GM23338 (cell line): ENCODE data around the gene ZNF326. TPM values are rescaled to one million over a fixed set of nuclear protein-coding genes. Genes with fewer than 3 reads are reported as not detected.

Experiments used
- ATAC-seq: fragments of 200-7000 bp; cut with Tn5 transposase; 3 replicates; pipeline ENCODE4 v1.9.1; 2020
- DNase-seq: peaks from one replicate; pipeline ENCODE4 v3.0.0-alpha.2; 2015; ENCODE audit warnings: low spot score
- H2AFZ ChIP-seq: fragments of 200-600 bp; sonication (generic); 2 replicates; pipeline ENCODE4 v1.8.0; 2016; ENCODE audit warnings: antibody characterized with exemption, mild to moderate bottlenecking, moderate library complexity
- H3F3A ChIP-seq: fragments of 200-600 bp; sonication (generic); replicated peaks from 2 replicates; pipeline ENCODE4 v1.8.0; 2017; ENCODE audit warnings: antibody characterized with exemption, mixed run types, low read depth
- H3K27ac ChIP-seq: fragments of 200-600 bp; sonication (generic); 2 replicates; pipeline ENCODE4 v1.6.1; 2016; ENCODE audit warnings: low read depth
- H3K27me3 ChIP-seq: fragments of 200-600 bp; sonication (generic); 2 replicates; pipeline ENCODE4 v1.8.0; 2016; ENCODE audit warnings: mild to moderate bottlenecking, mixed run types, moderate library complexity; ENCODE audit not compliant: insufficient read depth
- H3K36me3 ChIP-seq: fragments of 200-600 bp; sonication (generic); 2 replicates; pipeline ENCODE4 v1.8.0; 2016; ENCODE audit warnings: mild to moderate bottlenecking; ENCODE audit not compliant: insufficient read depth
- H3K4me1 ChIP-seq: fragments of 200-600 bp; sonication (generic); 2 replicates; pipeline ENCODE4 v1.8.0; 2016; ENCODE audit warnings: mild to moderate bottlenecking, moderate library complexity; ENCODE audit not compliant: insufficient read depth
- H3K4me2 ChIP-seq: fragments of 200-600 bp; sonication (generic); 2 replicates; pipeline ENCODE4 v1.7.1; 2017; ENCODE audit warnings: mixed run types
- H3K4me3 ChIP-seq: fragments of 200-600 bp; sonication (generic); 2 replicates; pipeline ENCODE4 v1.6.1; 2016; ENCODE audit warnings: mixed run types
- H3K79me2 ChIP-seq: fragments of 200-600 bp; sonication (generic); replicated peaks from 2 replicates; pipeline ENCODE4 v1.8.0; 2017; ENCODE audit warnings: mild to moderate bottlenecking; ENCODE audit not compliant: insufficient read depth
- H3K9me2 ChIP-seq: fragments of 200-600 bp; sonication (generic); 2 replicates; pipeline ENCODE4 v1.8.0; 2017; ENCODE audit not compliant: insufficient read depth
- H4K20me1 ChIP-seq: fragments of 200-600 bp; sonication (generic); replicated peaks from 2 replicates; pipeline ENCODE4 v1.8.0; 2017; ENCODE audit warnings: mild to moderate bottlenecking; ENCODE audit not compliant: insufficient read depth
- H3K27ac Mint-ChIP-seq: 2 replicates; pipeline ENCODE4 v1.8.0; 2020; ENCODE audit warnings: inconsistent platforms, mild to moderate bottlenecking, moderate library complexity, mixed read lengths
- H3K27me3 Mint-ChIP-seq: 3 replicates; pipeline ENCODE4 v1.8.0; 2022; ENCODE audit warnings: low read depth, mild to moderate bottlenecking, moderate library complexity, mixed read lengths, inconsistent platforms; ENCODE audit not compliant: insufficient read depth, poor library complexity
- H3K36me3 Mint-ChIP-seq: 3 replicates; pipeline ENCODE4 v1.8.0; 2021; ENCODE audit warnings: low read depth, mild to moderate bottlenecking, inconsistent platforms, moderate library complexity, mixed read lengths
- H3K4me1 Mint-ChIP-seq: 3 replicates; pipeline ENCODE4 v1.8.0; 2020; ENCODE audit warnings: mild to moderate bottlenecking, inconsistent platforms, mixed read lengths
- H3K4me3 Mint-ChIP-seq: 3 replicates; pipeline ENCODE4 v1.8.0; 2021; ENCODE audit warnings: moderate library complexity, mild to moderate bottlenecking, inconsistent platforms, mixed read lengths
- H3K9me3 Mint-ChIP-seq: 3 replicates; pipeline ENCODE4 v1.8.0; 2020; ENCODE audit warnings: moderate library complexity, mild to moderate bottlenecking, inconsistent platforms, mixed read lengths
- CREB1 ChIP-seq: fragments of 250-450 bp; sonication (Bioruptor Pico); IDR thresholded peaks from 2 replicates; pipeline ENCODE4 v1.5.0; 2020; ENCODE audit warnings: low read depth, mild to moderate bottlenecking, moderate library complexity
- EZH2 ChIP-seq: fragments of 200-600 bp; sonication (generic); IDR thresholded peaks from one replicate; pipeline ENCODE4 v1.8.0; 2017; ENCODE audit warnings: antibody characterized with exemption, mild to moderate bottlenecking, low read depth; ENCODE audit not compliant: unreplicated experiment
- EZH2phosphoT487 ChIP-seq: fragments of 200-600 bp; sonication (generic); IDR thresholded peaks from one replicate; pipeline ENCODE4 v1.8.1; 2018; ENCODE audit warnings: antibody characterized with exemption; ENCODE audit not compliant: unreplicated experiment
- JUNB ChIP-seq: IDR thresholded peaks from one replicate; pipeline ENCODE4 v1.6.1; 2016; ENCODE audit warnings: antibody characterized with exemption; ENCODE audit not compliant: unreplicated experiment
- NANOG ChIP-seq: IDR thresholded peaks from 2 replicates; pipeline ENCODE4 v1.6.1; 2016; ENCODE audit warnings: antibody characterized with exemption, borderline replicate concordance
- POLR2AphosphoS5 ChIP-seq: IDR thresholded peaks from 2 replicates; pipeline ENCODE4 v1.6.1; 2016; ENCODE audit warnings: antibody characterized with exemption, low read depth
- STAT1 ChIP-seq: IDR thresholded peaks from one replicate; pipeline ENCODE4 v1.6.1; 2016; ENCODE audit warnings: antibody characterized with exemption; ENCODE audit not compliant: unreplicated experiment
- ZNF114 ChIP-seq: fragments of 250-450 bp; sonication (Bioruptor Pico); IDR thresholded peaks from 2 replicates; pipeline ENCODE4 v1.5.0; 2020; ENCODE audit warnings: mild to moderate bottlenecking, moderate library complexity
- ZNF331 ChIP-seq: fragments of 250-450 bp; sonication (Bioruptor Pico); IDR thresholded peaks from 2 replicates; pipeline ENCODE4 v1.5.0; 2020; ENCODE audit warnings: low read depth, mild to moderate bottlenecking, moderate library complexity
- polyA plus RNA-seq: library from polyadenylated mRNA; unstranded; fragments of >200 nt; fragmentation: Nextera tagmentation; extraction: Ambion mirVana; gene quantifications from 2 replicates; pipeline ENCODE4 v1.2.1, GENCODE V29; 2016
- total RNA-seq: library from RNA; depleted of rRNA; stranded (reverse); fragments of >200 nt; shearing (Covaris generic); gene quantifications from 2 replicates; pipeline ENCODE4 v1.2.3, GENCODE V29; 2014
- TF ChIP-seq, protein P1 (sequence below): IDR thresholded peaks from 2 replicates; pipeline ENCODE4 v1.6.1; 2016; ENCODE audit warnings: antibody characterized with exemption
- TF ChIP-seq, protein P2 (sequence below), 2 experiments: fragments of 200-600 bp in 1 of 2; sonication (generic) in 1 of 2; conservative IDR thresholded peaks; 2 replicates each; pipeline versions ENCODE4 v1.5.1 to v1.6.1; 2016 to 2017; ENCODE audit warnings: antibody characterized with exemption in 2 of 2, low read depth in 2 of 2, mild to moderate bottlenecking in 2 of 2, moderate library complexity in 1 of 2

ZNF326 gene
- total and polyA plus RNA-seq, 2 experiments from 2014 or later, result 28.6 to 35.1 TPM

DNA sequence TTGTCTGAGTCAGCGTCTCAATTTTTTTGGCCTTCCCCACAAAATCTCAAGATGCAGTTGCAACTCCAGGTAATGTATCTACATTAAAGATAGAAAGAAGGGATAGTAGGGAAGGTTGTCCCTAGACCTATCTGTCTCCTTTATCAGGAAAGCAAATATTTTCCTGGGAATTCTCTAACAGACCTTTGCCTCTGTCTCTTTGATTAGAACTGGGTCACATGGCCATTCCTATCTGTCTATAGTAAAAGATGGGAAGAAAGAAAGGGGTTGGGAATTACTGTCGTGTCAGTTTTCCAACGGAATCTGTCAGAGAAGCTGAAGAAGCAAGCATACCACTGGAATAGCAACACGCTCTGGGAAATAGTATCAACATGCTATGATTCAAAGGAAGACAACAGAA, 48.7 kb downstream of the ZNF326 start (continued):
- TF ChIP-seq CREB1 (no peak), JUNB (no peak)

DNA sequence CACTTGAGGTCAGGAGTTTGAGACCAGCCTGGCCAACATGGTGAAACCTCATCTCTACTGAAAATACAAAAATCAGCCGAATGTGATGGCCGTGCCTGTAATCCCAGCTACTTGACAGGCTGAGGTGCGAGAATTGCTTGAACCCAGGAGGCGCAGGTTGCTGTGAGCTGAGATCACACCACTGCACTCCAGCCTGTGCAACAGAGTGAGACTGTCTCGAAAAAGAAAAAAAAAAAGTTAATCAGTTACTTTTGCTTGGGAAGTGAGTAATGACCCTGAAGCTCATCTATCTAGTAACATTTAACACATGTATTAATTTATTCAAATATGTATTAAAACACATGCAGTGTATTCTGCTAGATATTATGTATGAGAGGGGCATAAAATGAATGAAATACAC, 49.4 kb downstream of the ZNF326 start:
- Histone ChIP-seq H3F3A (no peaks in the 10 kb centered on the region; the same call in 1 of the 2 replicates), H3K4me3 (no peak overlapping the region), H3K4me2 (no peak overlapping the region), H2AFZ (no peak overlapping the region), H4K20me1 (no peaks in the 10 kb centered on the region), H3K27me3 (no peaks in the 10 kb centered on the region), H3K9me2 (no peaks in the 10 kb centered on the region), H3K79me2 (no peaks in the 10 kb centered on the region), H3K27ac (no peak overlapping the region), H3K4me1 (peaks cover 7% of the 10 kb centered on the region; the same call in 1 of the 2 replicates), H3K36me3 (no peaks in the 10 kb centered on the region)
- DNase-seq (no peak), ATAC-seq (no peak)
- Mint-ChIP-seq H3K9me3 (no peaks in the 10 kb centered on the region), H3K4me3 (no peak overlapping the region), H3K4me1 (peaks cover 3% of the 10 kb centered on the region; the same call in 1 of the 3 replicates), H3K27ac (no peak overlapping the region), H3K27me3 (no peaks in the 10 kb centered on the region), H3K36me3 (no peaks in the 10 kb centered on the region)
- no peak for TF ChIP-seq NANOG
- TF ChIP-seq EZH2phosphoT487, result no peak
- TF ChIP-seq CREB1, result no peak
- TF ChIP-seq, protein P1, sequence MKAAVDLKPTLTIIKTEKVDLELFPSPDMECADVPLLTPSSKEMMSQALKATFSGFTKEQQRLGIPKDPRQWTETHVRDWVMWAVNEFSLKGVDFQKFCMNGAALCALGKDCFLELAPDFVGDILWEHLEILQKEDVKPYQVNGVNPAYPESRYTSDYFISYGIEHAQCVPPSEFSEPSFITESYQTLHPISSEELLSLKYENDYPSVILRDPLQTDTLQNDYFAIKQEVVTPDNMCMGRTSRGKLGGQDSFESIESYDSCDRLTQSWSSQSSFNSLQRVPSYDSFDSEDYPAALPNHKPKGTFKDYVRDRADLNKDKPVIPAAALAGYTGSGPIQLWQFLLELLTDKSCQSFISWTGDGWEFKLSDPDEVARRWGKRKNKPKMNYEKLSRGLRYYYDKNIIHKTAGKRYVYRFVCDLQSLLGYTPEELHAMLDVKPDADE, result no peak
- no peak for TF ChIP-seq EZH2
- no peak for TF ChIP-seq ZNF331 (CRISPR knock-in tag)
- no peak for TF ChIP-seq STAT1
- no peak for TF ChIP-seq POLR2AphosphoS5
- TF ChIP-seq JUNB, result no peak
- TF ChIP-seq ZNF114 (CRISPR knock-in tag), result no peak
- TF ChIP-seq, protein P2, sequence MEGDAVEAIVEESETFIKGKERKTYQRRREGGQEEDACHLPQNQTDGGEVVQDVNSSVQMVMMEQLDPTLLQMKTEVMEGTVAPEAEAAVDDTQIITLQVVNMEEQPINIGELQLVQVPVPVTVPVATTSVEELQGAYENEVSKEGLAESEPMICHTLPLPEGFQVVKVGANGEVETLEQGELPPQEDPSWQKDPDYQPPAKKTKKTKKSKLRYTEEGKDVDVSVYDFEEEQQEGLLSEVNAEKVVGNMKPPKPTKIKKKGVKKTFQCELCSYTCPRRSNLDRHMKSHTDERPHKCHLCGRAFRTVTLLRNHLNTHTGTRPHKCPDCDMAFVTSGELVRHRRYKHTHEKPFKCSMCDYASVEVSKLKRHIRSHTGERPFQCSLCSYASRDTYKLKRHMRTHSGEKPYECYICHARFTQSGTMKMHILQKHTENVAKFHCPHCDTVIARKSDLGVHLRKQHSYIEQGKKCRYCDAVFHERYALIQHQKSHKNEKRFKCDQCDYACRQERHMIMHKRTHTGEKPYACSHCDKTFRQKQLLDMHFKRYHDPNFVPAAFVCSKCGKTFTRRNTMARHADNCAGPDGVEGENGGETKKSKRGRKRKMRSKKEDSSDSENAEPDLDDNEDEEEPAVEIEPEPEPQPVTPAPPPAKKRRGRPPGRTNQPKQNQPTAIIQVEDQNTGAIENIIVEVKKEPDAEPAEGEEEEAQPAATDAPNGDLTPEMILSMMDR (conservative IDR thresholded peaks at IDR 0.05; ENCODE audit: low read depth in 2 of 2), result no peak

DNA sequence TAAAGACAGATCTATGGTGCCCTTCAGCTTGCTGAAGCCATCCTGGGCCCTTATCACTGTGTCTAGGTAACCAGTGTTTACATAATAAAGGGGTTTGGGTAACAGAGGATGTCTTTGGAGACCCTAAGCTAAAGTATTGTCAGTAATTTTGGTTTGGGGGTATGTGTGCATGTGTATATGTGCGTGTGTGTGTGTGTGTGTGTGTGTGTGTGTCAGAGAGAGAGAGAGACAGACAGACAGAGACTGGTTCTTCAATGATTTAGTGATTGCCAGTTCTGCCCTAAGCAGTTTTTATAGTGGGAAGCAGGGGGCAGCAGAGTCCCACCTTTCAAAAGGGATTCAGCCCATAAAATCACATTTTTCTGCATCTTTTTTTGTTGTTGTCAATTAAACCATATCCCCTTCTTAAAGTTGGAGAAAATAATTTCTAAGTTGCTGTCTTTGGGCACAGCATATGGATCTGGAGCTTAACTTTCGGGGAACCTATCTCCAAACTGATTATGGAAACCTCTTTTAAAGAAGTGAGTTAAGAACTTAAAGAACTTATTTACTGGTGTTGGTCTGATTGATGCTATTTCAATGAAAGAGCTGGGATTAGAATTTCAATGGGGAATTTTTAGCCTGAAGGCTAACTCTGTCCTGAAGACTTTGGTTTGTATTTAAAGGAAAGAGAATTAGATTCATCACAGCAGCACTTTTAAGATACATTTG, 51.1 kb downstream of the ZNF326 start:
- Histone ChIP-seq H2AFZ (no peak overlapping the region), H3K9me2 (no peaks in the 10 kb centered on the region), H3K27me3 (no peaks in the 10 kb centered on the region), H3K79me2 (no peaks in the 10 kb centered on the region), H3F3A (no peaks in the 10 kb centered on the region; the same call in 1 of the 2 replicates), H4K20me1 (no peaks in the 10 kb centered on the region), H3K4me1 (peaks cover 7% of the 10 kb centered on the region; the same call in 1 of the 2 replicates), H3K4me3 (no peak overlapping the region), H3K4me2 (no peak overlapping the region), H3K27ac (no peak overlapping the region), H3K36me3 (no peaks in the 10 kb centered on the region)
- no peak overlapping the region for H3K27ac Mint-ChIP-seq
- H3K4me3 Mint-ChIP-seq, result no peak overlapping the region
- H3K4me1 Mint-ChIP-seq, result peaks cover 3% of the 10 kb centered on the region; the same call in 1 of the 3 replicates
- no peaks in the 10 kb centered on the region for H3K27me3 Mint-ChIP-seq
- no peaks in the 10 kb centered on the region for H3K36me3 Mint-ChIP-seq
- TF ChIP-seq, protein P1, result no peak
- TF ChIP-seq, protein P2 (conservative IDR thresholded peaks at IDR 0.05; ENCODE audit: low read depth in 2 of 2), result peak; percentile 81 to 92
- TF ChIP-seq ZNF331 (CRISPR knock-in tag), result no peak
- H3K9me3 Mint-ChIP-seq, result no peaks in the 10 kb centered on the region
- ATAC-seq (peak; percentile 84), DNase-seq (peak; percentile 67)
